HepG2 (cell line): ENCODE measurements around the gene BEST2. TPM values are rescaled to one million over a fixed set of nuclear protein-coding genes. Genes with fewer than 3 reads are reported as not detected.

Source experiments
- ATAC-seq: fragments of 200-7000 bp; cut with Tn5 transposase; 3 replicates; pipeline ENCODE4 v1.9.1; 2020; ENCODE audit warnings: mild to moderate bottlenecking, moderate library complexity
- BruUV-seq: library from RNA; stranded (reverse); fragments of 400-500 nt; replicated peaks from 2 replicates; lab custom pipeline; 2021; lab: Mats Ljungman, UMichigan
- CTCF ChIA-PET: fragments of 300-600 bp; formaldehyde crosslinking; extraction: SDS; loops from one replicate; lab custom pipeline; 2021; ENCODE audit warnings: low total read pairs, inconsistent platforms, low intra/inter-chr PET ratio; lab: Yijun Ruan, JAX
- POLR2A ChIA-PET: fragments of 350-600 bp; sonication (Branson Sonifier 250); formaldehyde crosslinking; loops from one replicate; lab custom pipeline; 2020; ENCODE audit warnings: antibody characterized with exemption, inconsistent platforms; lab: Yijun Ruan, JAX
- DNase-seq: peaks from one replicate; pipeline ENCODE4 v3.0.0-alpha.2; 2015; ENCODE audit warnings: low spot score
- FAIRE-seq: peaks from 3 replicates; lab custom pipeline; 2011; peaks lifted over from hg19 to GRCh38; lab: Jason Lieb, UNC
- H2AFZ ChIP-seq: one replicate; pipeline ENCODE4 v1.6.1; 2011; ENCODE audit warnings: low read length, inconsistent platforms
- H3K27ac ChIP-seq: fragments of 300-600 bp; 3 replicates; pipeline ENCODE4 v1.8.0; 2011; ENCODE audit warnings: mixed run types, mild to moderate bottlenecking, mixed read lengths, low read length, inconsistent platforms; ENCODE audit not compliant: insufficient read depth; ENCODE audit errors: extremely low read length
- H3K27me3 ChIP-seq, 2 experiments: fragments of 200-600 bp in 1 of 2; 2 replicates in 1 of 2; 3 replicates in 1 of 2; pipeline versions ENCODE4 v1.6.0 to v1.8.0; 2011; ENCODE audit warnings: low read length in 2 of 2, mild to moderate bottlenecking in 2 of 2, moderate library complexity in 2 of 2, inconsistent platforms in 1 of 2; ENCODE audit not compliant: insufficient read depth in 2 of 2, control insufficient read depth in 1 of 2
- H3K36me3 ChIP-seq, 2 experiments: fragments of 200-600 bp in 1 of 2; replicated peaks in 1 of 2; 2 replicates in 1 of 2; 3 replicates in 1 of 2; pipeline versions ENCODE4 v1.5.1 to v1.8.0; 2011; ENCODE audit warnings: low read length in 2 of 2, inconsistent platforms in 1 of 2; ENCODE audit not compliant: insufficient read depth in 2 of 2, control insufficient read depth in 1 of 2
- H3K4me1 ChIP-seq: 2 replicates; pipeline ENCODE4 v1.5.1; 2012; ENCODE audit warnings: low read length, inconsistent platforms; ENCODE audit not compliant: insufficient read depth
- H3K4me2 ChIP-seq: 2 replicates; pipeline ENCODE4 v1.6.0; 2011; ENCODE audit warnings: low read depth, low read length, inconsistent platforms
- H3K4me3 ChIP-seq, 3 experiments: fragments of 200-600 bp in 1 of 3; sonication (generic), shearing (Covaris generic) in 1 of 3; replicated peaks in 1 of 3; 2 replicates each; pipeline ENCODE4 v1.5.1; 2011 to 2016; ENCODE audit warnings: low read length in 3 of 3, inconsistent platforms in 2 of 3, low read depth in 2 of 3, mild to moderate bottlenecking in 2 of 3, control low read depth in 1 of 3, mixed read lengths in 1 of 3; ENCODE audit not compliant: insufficient read depth in 1 of 3
- H3K79me2 ChIP-seq: one replicate; pipeline ENCODE4 v1.6.1; 2011; ENCODE audit warnings: low read length, inconsistent platforms; ENCODE audit not compliant: insufficient read depth
- H3K9ac ChIP-seq: 2 replicates; pipeline ENCODE4 v1.6.0; 2011; ENCODE audit warnings: mild to moderate bottlenecking, low read depth, low read length, inconsistent platforms; ENCODE audit not compliant: insufficient read depth
- H3K9me3 ChIP-seq: 2 replicates; pipeline ENCODE4 v1.5.1; 2012; ENCODE audit warnings: mild to moderate bottlenecking, low read length
- H4K20me1 ChIP-seq: 2 replicates; pipeline ENCODE4 v1.6.0; 2011; ENCODE audit warnings: inconsistent platforms, mild to moderate bottlenecking, low read length, moderate library complexity; ENCODE audit not compliant: insufficient read depth
- AGO2 ChIP-seq: fragments of 200-400 bp; formaldehyde crosslinking; optimal IDR thresholded peaks from 2 replicates; pipeline ENCODE3; 2017; ENCODE audit warnings: mild to moderate bottlenecking, low read depth, low read length, moderate library complexity
- CC2D1A ChIP-seq: sonication (generic); formaldehyde crosslinking; IDR thresholded peaks from 2 replicates; pipeline ENCODE4 v1.8.1; 2023; ENCODE audit warnings: mild to moderate bottlenecking, missing genetic modification reagents
- CEBPG ChIP-seq: IDR thresholded peaks from 2 replicates; pipeline ENCODE4 v1.6.1; 2016
- FOSL1 ChIP-seq: sonication (generic); formaldehyde crosslinking; IDR thresholded peaks from 2 replicates; pipeline ENCODE4 v1.9.0; 2021; ENCODE audit warnings: missing genetic modification reagents, borderline replicate concordance
- FOXO4 ChIP-seq: sonication (generic); formaldehyde crosslinking; conservative IDR thresholded peaks from 2 replicates; pipeline ENCODE4 v1.8.1; 2023; ENCODE audit warnings: missing genetic modification reagents
- HES4 ChIP-seq: sonication (generic); formaldehyde crosslinking; IDR thresholded peaks from 2 replicates; pipeline ENCODE4 v1.9.0; 2021; ENCODE audit warnings: mild to moderate bottlenecking, missing genetic modification reagents, borderline replicate concordance
- KDM5A ChIP-seq: fragments of 200-600 bp; sonication (generic); IDR thresholded peaks from 2 replicates; pipeline ENCODE4 v1.7.0; 2018; ENCODE audit warnings: antibody characterized with exemption, mild to moderate bottlenecking, low read length, borderline replicate concordance
- LCORL ChIP-seq, 2 experiments: fragments of 450-650 bp in 1 of 2; sonication (generic) in 1 of 2; formaldehyde crosslinking in 1 of 2; IDR thresholded peaks; 2 replicates each; pipeline versions ENCODE4 v1.5.0 to v1.6.1; 2017 to 2020; ENCODE audit warnings: antibody characterized with exemption in 1 of 2, missing genetic modification reagents in 1 of 2
- MAZ ChIP-seq, 2 experiments: sonication (generic) in 1 of 2; formaldehyde crosslinking in 1 of 2; IDR thresholded peaks; 2 replicates each; pipeline versions ENCODE4 v1.5.0 to v1.6.1; 2012 to 2020; ENCODE audit warnings: low read depth in 2 of 2, mild to moderate bottlenecking in 2 of 2, borderline replicate concordance in 1 of 2, improper control_type of control experiment in 1 of 2, low read length in 1 of 2, missing genetic modification reagents in 1 of 2, moderate library complexity in 1 of 2
- NCOA1 ChIP-seq: sonication (generic); formaldehyde crosslinking; IDR thresholded peaks from 2 replicates; pipeline ENCODE4 v1.9.0; 2021; ENCODE audit warnings: missing genetic modification reagents
- NCOR1 ChIP-seq: fragments of 200-600 bp; sonication (generic); IDR thresholded peaks from 2 replicates; pipeline ENCODE4 v1.7.0; 2017; ENCODE audit warnings: antibody characterized with exemption, low read length, borderline replicate concordance
- PHF8 ChIP-seq: sonication (generic); formaldehyde crosslinking; IDR thresholded peaks from 2 replicates; pipeline ENCODE4 v1.5.0; 2020; ENCODE audit warnings: missing genetic modification reagents
- POLR2A ChIP-seq, 2 experiments: IDR thresholded peaks; 2 replicates each; pipeline ENCODE4 v1.6.1; 2011; ENCODE audit warnings: low read depth in 2 of 2, low read length in 2 of 2, mild to moderate bottlenecking in 1 of 2, moderate library complexity in 1 of 2; ENCODE audit not compliant: insufficient read depth in 1 of 2
- RBFOX2 ChIP-seq: fragments of 200-400 bp; formaldehyde crosslinking; IDR thresholded peaks from 2 replicates; pipeline ENCODE4 v1.6.1; 2017; ENCODE audit warnings: low read depth, mild to moderate bottlenecking, low read length
- SYNCRIP ChIP-seq: fragments of 200-400 bp; formaldehyde crosslinking; IDR thresholded peaks from 2 replicates; pipeline ENCODE4 v1.6.1; 2018; ENCODE audit warnings: mild to moderate bottlenecking, low read depth, low read length; ENCODE audit not compliant: insufficient read depth
- TAF15 ChIP-seq: fragments of 200-400 bp; formaldehyde crosslinking; IDR thresholded peaks from one replicate; pipeline ENCODE4 v1.6.1; 2018; ENCODE audit warnings: mild to moderate bottlenecking, low read depth, low read length; ENCODE audit not compliant: poor library complexity, severe bottlenecking
- ZNF343 ChIP-seq: sonication (generic); formaldehyde crosslinking; IDR thresholded peaks from 2 replicates; pipeline ENCODE4 v1.4.0; 2020; ENCODE audit warnings: mild to moderate bottlenecking, missing genetic modification reagents
- WGBS: methylation state at CpG from one replicate; pipeline ENCODE4 v1.1.6; 2017; ENCODE audit warnings: low lambda C conversion rate; 5-methylcytosine and 5-hydroxymethylcytosine counted together
- in situ Hi-C: cut with HindIII; loops from 2 replicates; pipeline ENCODE4 v1.10.0; 2017; ENCODE audit warnings: low pct_unique_long_range_greater_than_20kb; ENCODE audit not compliant: extremely low pct_ligation_motif_present
- intact Hi-C: fragments of 100-400 bp; cut with micrococcal nuclease; formaldehyde crosslinking; loops from one replicate; pipeline ENCODE4 v1.10.0; 2022; ENCODE audit not compliant: unreplicated experiment
- polyA plus RNA-seq, 8 experiments: library from polyadenylated mRNA; depleted of rRNA in 3 of 8; stranded (reverse) in 7 of 8; unstranded in 1 of 8; fragments of >200 nt; fragmentation: Illumina TruSeq in 4 of 8; extraction: Trizol in 4 of 8; gene quantifications; 2 replicates each; pipeline versions ENCODE4 v1.2.1 to v1.2.3, GENCODE V29; 2011 to 2016; ENCODE audit warnings: low read depth in 4 of 8, missing spikeins in 1 of 8, mixed read lengths in 1 of 8; ENCODE audit not compliant: insufficient read depth in 1 of 8
- total RNA-seq, 5 experiments: library from RNA; depleted of rRNA; stranded (reverse); fragments of >200 nt; fragmentation: Illumina TruSeq; extraction: Trizol; gene quantifications; 2 replicates each; pipeline ENCODE4 v1.2.3, GENCODE V29; 2016; ENCODE audit warnings: low read depth in 1 of 5
- TF ChIP-seq, protein P1 (sequence below): sonication (generic); formaldehyde crosslinking; IDR thresholded peaks from 2 replicates; pipeline ENCODE4 v1.4.0; 2020; ENCODE audit warnings: missing genetic modification reagents, borderline replicate concordance

BEST2 gene
- total and polyA plus RNA-seq, 2 of the 13 experiments (the other 11 are each of a cell fraction or from before 2014, with no cell fraction given) = not detected

DNA sequence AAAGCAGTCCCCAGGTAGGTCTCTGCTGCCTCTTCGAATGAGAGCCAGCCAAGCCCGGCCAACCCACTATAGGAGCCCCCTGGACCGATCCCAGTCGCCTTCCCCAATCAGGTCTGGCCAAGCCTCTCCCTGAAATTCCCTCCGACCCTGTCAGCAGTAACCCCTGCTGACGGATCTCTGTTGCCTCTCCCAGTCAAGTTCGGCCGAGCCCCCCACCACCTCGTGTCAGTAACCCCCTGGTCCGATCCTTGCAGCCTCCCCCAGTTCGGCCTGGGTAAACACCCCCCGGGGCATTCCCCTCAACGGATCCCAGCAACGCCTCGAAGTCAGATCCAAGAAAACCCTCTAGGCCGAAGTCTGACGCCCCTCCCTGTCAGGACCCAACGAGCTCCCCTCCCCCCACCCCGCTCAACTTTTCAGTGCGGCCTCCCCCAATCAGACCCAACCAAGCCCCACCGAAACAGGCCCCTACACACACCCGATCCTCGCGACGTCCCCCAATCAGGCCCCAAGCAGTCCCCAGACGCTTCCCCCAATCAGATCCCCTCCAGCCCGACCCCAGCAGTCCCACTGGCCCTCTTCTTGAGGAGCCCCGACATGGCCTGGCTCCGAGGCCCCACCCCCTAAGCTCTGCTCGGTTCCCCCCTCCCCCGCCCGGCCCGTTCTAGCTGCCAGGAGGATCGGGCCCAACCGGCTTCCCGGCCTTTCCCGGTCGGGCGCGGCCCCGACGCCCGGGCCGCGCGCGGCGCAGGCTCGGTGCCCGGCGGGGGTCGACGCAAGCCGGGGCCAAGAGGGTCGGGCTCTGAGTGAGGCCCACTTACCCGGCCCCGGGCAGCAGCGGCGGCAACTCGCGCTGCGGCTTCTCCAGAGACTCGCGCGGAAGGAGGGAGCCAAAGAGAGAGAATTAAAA lies 29.7 kb upstream of the BEST2 start:
- Histone ChIP-seq H3K4me1 (peaks cover 17% of the 10 kb centered on the region), H3K27ac (peak overlapping the region; percentile 77), H3K4me2 (peak overlapping the region; percentile 90), H3K9me3 (no peaks in the 10 kb centered on the region), H3K4me3 (peak overlapping the region; percentile 92 to 96 (median 93)), H3K27me3 (no peaks in the 10 kb centered on the region; a peak in 1 of 5 replicates), H3K36me3 (peaks cover 2 to 18% of the 10 kb centered on the region in 2 experiments), H3K79me2 (peaks cover 57% of the 10 kb centered on the region), H3K9ac (peak overlapping the region; percentile 87), H2AFZ (no peak overlapping the region), H4K20me1 (no peaks in the 10 kb centered on the region)
- POLR2A ChIA-PET = interaction anchor here (0.6 to 4.8 kb wide), 13 partner anchors 11 to 169 kb away, joined by 3 to 51 read pairs (median 6); partner anchors contain the start of genes FBXW9, GET3, JUNB and RNASEH2A
- in situ Hi-C loops = no loop called here
- BruUV-seq = no TSS peak
- DNase-seq (peak; percentile 52), ATAC-seq (peak; percentile 67), FAIRE-seq (no peak)
- 2% methylated on average over 27 of the region's 65 CpGs for WGBS
- CTCF ChIA-PET = no interaction called here
- intact Hi-C loops = loop anchor here (1.0 kb wide), 1 partner anchor 15 kb away; the partner anchor contains the start of gene GET3
- TF ChIP-seq TAF15 (peak; percentile 61), FOSL1 (CRISPR knock-in tag) (no peak), PHF8 (CRISPR knock-in tag) (peak; percentile 42; the same call in 1 of the 2 replicates), POLR2A (IDR thresholded peaks at IDR 0.05; ENCODE audit: insufficient read depth in 1 of 2, low read depth in 2 of 2, low read length in 2 of 2) (peak in 1 of 2 experiments; percentile 49; a peak in 1 of 4 replicates), MAZ (IDR thresholded peaks at IDR 0.05; ENCODE audit: borderline replicate concordance, low read depth, low read length) (0 out of 2 replicates have a peak, but pooled peaks have one; percentile 8), MAZ (CRISPR knock-in tag; IDR thresholded peaks at IDR 0.05; ENCODE audit: low read depth) (no peak), CEBPG (CRISPR knock-in tag) (no peak), NCOA1 (CRISPR knock-in tag) (peak; percentile 64; the same call in 1 of the 2 replicates), RBFOX2 (peak; percentile 67), CC2D1A (CRISPR knock-in tag) (0 out of 2 replicates have a peak, but pooled peaks have one; percentile 51), LCORL (IDR thresholded peaks at IDR 0.05) (no peak), LCORL (CRISPR knock-in tag; IDR thresholded peaks at IDR 0.05) (peak; percentile 46; the same call in 1 of the 2 replicates), NCOR1 (0 out of 2 replicates have a peak, but pooled peaks have one; percentile 9), HES4 (CRISPR knock-in tag) (0 out of 2 replicates have a peak, but pooled peaks have one; percentile 31), ZNF343 (CRISPR knock-in tag) (no peak), SYNCRIP (no peak), FOXO4 (CRISPR knock-in tag) (0 out of 2 replicates have a peak, but pooled peaks have one; percentile 27), KDM5A (peak; percentile 75; the same call in 1 of the 2 replicates), AGO2 (peak; percentile 70)
- TF ChIP-seq, protein P1, sequence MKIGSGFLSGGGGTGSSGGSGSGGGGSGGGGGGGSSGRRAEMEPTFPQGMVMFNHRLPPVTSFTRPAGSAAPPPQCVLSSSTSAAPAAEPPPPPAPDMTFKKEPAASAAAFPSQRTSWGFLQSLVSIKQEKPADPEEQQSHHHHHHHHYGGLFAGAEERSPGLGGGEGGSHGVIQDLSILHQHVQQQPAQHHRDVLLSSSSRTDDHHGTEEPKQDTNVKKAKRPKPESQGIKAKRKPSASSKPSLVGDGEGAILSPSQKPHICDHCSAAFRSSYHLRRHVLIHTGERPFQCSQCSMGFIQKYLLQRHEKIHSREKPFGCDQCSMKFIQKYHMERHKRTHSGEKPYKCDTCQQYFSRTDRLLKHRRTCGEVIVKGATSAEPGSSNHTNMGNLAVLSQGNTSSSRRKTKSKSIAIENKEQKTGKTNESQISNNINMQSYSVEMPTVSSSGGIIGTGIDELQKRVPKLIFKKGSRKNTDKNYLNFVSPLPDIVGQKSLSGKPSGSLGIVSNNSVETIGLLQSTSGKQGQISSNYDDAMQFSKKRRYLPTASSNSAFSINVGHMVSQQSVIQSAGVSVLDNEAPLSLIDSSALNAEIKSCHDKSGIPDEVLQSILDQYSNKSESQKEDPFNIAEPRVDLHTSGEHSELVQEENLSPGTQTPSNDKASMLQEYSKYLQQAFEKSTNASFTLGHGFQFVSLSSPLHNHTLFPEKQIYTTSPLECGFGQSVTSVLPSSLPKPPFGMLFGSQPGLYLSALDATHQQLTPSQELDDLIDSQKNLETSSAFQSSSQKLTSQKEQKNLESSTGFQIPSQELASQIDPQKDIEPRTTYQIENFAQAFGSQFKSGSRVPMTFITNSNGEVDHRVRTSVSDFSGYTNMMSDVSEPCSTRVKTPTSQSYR (CRISPR knock-in tag) = peak; percentile 46; the same call in 1 of the 2 replicates
